Putamen (tissue), 1 donor: Measurements from ENCODE around the gene CNDP1.
A peak's percentile ranks its signal among the peaks of the same experiment; 100 is the strongest.
"Not testable (repeated sequence)": the region's sequence is repeated elsewhere in the genome, so short reads cannot be mapped to it uniquely, and the experiment has no call there.

Experiments used
- DNase-seq: peaks from one replicate; pipeline ENCODE4 v3.0.0-alpha.2; 2016; ENCODE audit warnings: low spot score

CNDP1 gene

GRCh38 chr18:74534150-74534969, at the start of gene CNDP1:
TSS of gene CNDP1 (plus strand) at chr18:74534500. CDS start at chr18:74534668, 168 bp downstream.
- peak; percentile 92 for DNase-seq

GRCh38 chr18:74486119-74486849, 48.0 kb upstream of the CNDP1 start:
- DNase-seq: no peak

GRCh38 chr18:74488354-74488753, 45.9 kb upstream of the CNDP1 start:
- DNase-seq: no peak

GRCh38 chr18:74488864-74489263, 45.4 kb upstream of the CNDP1 start:
- DNase-seq: no peak

GRCh38 chr18:74489676-74490075, 44.6 kb upstream of the CNDP1 start:
- no peak for DNase-seq

GRCh38 chr18:74492259-74492658, 42.0 kb upstream of the CNDP1 start:
- no peak for DNase-seq

GRCh38 chr18:74493689-74494088, 40.6 kb upstream of the CNDP1 start:
- peak; percentile 64 for DNase-seq

GRCh38 chr18:74494514-74494913, 39.8 kb upstream of the CNDP1 start:
- no peak for DNase-seq

GRCh38 chr18:74495581-74496507, 38.5 kb upstream of the CNDP1 start, which contains the start of gene CNDP2:
TSS of gene CNDP2 (plus strand) at chr18:74496363. CDS start at chr18:74499974, 3,611 bp downstream.
- peak; percentile 99 for DNase-seq

GRCh38 chr18:74496508-74497323, 37.6 kb upstream of the CNDP1 start:
- no peak for DNase-seq

- no peak for DNase-seq
These were observed 37.0 kb upstream of the CNDP1 start for GRCh38 chr18:74497324-74497676.

GRCh38 chr18:74497778-74498177, 36.5 kb upstream of the CNDP1 start:
- DNase-seq: no peak

GRCh38 chr18:74498712-74499627, 35.3 kb upstream of the CNDP1 start:
- peak; percentile 38 for DNase-seq

- peak; percentile 59 for DNase-seq
These were observed 34.7 kb upstream of the CNDP1 start for GRCh38 chr18:74499633-74500032.

- no peak for DNase-seq
These were observed 33.9 kb upstream of the CNDP1 start for GRCh38 chr18:74500372-74500771.

- DNase-seq: not testable (repeated sequence)
These were observed 33.5 kb upstream of the CNDP1 start for GRCh38 chr18:74500774-74501173.

- no peak for DNase-seq
These were observed 32.9 kb upstream of the CNDP1 start for GRCh38 chr18:74501386-74501785.

GRCh38 chr18:74503137-74503536, 31.2 kb upstream of the CNDP1 start:
- DNase-seq: no peak

GRCh38 chr18:74505776-74506175, 28.5 kb upstream of the CNDP1 start:
- DNase-seq: no peak

GRCh38 chr18:74506448-74507084, 27.7 kb upstream of the CNDP1 start:
- DNase-seq: no peak
